ENCODE data around the gene SNX18. TPM values are rescaled to one million over a fixed set of nuclear protein-coding genes. Genes with fewer than 3 reads are reported as not detected.
A peak's percentile ranks its signal among the peaks of the same experiment; 100 is the strongest.

The SNX18 gene
- total RNA-seq, 6 experiments from 2014 or later: 14.1 to 35.3 (median 19.4) TPM

DNA sequence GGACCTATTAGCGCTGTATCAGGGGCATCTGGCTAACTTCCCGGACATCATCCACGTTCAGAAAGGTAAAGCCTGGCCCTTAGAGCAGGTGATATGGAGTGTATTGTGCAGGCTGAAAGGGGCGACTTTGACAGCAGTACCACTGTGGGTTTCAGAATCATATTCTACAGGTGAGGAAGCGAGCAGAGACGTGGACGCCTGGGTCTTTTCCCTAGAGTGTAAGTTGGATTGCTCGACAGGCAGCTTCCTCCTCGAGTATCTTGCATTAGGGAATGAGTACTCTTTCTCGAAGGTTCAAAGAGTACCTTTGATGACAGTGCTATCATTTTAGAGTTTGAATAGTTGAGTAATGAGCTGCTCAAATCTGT lies 1.9 kb downstream of the SNX18 start:
- H3K4me3 ChIP-seq: peak overlapping the region; percentile 88 to 99 (median 94)
- intact Hi-C loops (cut with DNase I): loop anchor here (5.0 to 10.0 kb wide), 3 partner anchors 245 to 328 kb away; no protein-coding TSS in a partner anchor
- WGBS (ENCODE audit: insufficient coverage, low coverage, low lambda C conversion rate, missing lambda C conversion rate): 26% methylated on average over 5 of the region's 10 CpGs

DNA sequence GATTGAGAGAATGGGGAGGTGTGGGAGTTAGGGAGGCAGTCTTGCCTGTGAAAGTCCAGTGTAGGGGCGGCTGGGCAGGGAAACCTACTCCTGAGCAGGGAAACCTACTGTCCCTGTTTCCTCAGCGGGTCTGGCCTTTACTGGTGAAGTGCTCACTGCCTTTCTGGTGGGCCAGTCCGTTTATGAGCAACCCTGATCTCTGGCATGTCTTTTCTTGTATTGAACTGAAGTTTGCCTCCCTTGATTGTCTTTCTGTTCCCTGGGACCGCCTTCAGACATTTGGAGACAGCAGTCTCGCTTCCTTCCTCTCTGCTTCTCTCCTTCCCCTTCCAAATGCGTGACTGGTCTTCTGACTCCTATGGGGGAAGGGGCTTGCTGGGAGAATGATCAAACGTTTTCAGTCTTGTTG lies 2.9 kb downstream of the SNX18 start:
- Histone ChIP-seq H3K36me3 (no peaks in the 10 kb centered on the region), H3K4me3 (peak overlapping the region; percentile 88 to 99 (median 94)), H3K9me3 (no peaks in the 10 kb centered on the region), H3K4me1 (peaks cover 0 to 60% (median 11%) of the 10 kb centered on the region in 4 donors), H3K27me3 (no peaks in the 10 kb centered on the region), H3K27ac (peak overlapping the region; percentile 38 to 96 (median 95))
- DNase-seq: peak in 2 of 3 donors; percentile 41 to 52
- ATAC-seq: peak; percentile 11 to 19 (median 16)
- peak; percentile 25 for TF ChIP-seq POLR2A (IDR thresholded peaks at IDR 0.05)
- TF ChIP-seq, protein P1, sequence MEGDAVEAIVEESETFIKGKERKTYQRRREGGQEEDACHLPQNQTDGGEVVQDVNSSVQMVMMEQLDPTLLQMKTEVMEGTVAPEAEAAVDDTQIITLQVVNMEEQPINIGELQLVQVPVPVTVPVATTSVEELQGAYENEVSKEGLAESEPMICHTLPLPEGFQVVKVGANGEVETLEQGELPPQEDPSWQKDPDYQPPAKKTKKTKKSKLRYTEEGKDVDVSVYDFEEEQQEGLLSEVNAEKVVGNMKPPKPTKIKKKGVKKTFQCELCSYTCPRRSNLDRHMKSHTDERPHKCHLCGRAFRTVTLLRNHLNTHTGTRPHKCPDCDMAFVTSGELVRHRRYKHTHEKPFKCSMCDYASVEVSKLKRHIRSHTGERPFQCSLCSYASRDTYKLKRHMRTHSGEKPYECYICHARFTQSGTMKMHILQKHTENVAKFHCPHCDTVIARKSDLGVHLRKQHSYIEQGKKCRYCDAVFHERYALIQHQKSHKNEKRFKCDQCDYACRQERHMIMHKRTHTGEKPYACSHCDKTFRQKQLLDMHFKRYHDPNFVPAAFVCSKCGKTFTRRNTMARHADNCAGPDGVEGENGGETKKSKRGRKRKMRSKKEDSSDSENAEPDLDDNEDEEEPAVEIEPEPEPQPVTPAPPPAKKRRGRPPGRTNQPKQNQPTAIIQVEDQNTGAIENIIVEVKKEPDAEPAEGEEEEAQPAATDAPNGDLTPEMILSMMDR (IDR thresholded peaks at IDR 0.05): no peak
- 8% methylated on average over 7 of the region's 7 CpGs for WGBS (ENCODE audit: insufficient coverage, low coverage, low lambda C conversion rate, missing lambda C conversion rate)
- intact Hi-C loops (cut with DNase I): no loop called here

More for the DNA sequence above, 1.9 kb downstream of the SNX18 start:
- Histone ChIP-seq H3K4me1 (peaks cover 0 to 57% (median 11%) of the 10 kb centered on the region in 4 donors), H3K27ac (peak overlapping the region; percentile 38 to 96 (median 95)), H3K36me3 (no peaks in the 10 kb centered on the region), H3K27me3 (no peaks in the 10 kb centered on the region), H3K9me3 (no peaks in the 10 kb centered on the region)
- DNase-seq: no peak
- TF ChIP-seq POLR2A (IDR thresholded peaks at IDR 0.05): no peak
- TF ChIP-seq, protein P1 (IDR thresholded peaks at IDR 0.05): no peak
- ATAC-seq: no peak

DNA sequence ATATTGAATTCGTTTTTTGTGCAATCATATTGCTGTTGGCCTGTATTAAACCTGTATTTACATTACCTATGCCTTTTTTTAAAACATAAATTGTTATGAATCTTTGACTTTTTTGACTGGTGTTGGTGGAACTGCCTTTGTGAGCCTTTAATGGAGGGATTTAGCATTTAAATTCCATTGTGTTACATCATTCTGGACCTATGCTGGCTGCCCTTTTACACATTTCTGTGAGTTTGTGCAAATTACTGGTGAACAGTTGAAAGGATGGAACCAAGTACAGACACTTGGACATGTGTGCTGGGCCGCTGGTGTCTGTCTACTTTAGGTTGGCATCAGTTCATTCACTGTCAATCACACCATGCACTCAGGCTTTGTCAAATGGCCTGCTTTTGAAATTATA lies 3.4 kb downstream of the SNX18 start:
- H3K27me3 ChIP-seq: no peaks in the 10 kb centered on the region
- ATAC-seq (no peak), DNase-seq (no peak)
- intact Hi-C loops (cut with DNase I): no loop called here
- no peaks in the 10 kb centered on the region for H3K36me3 ChIP-seq
- TF ChIP-seq POLR2A (IDR thresholded peaks at IDR 0.05): no peak
- TF ChIP-seq, protein P1 (IDR thresholded peaks at IDR 0.05): no peak
- peak overlapping the region; percentile 38 to 96 (median 95) for H3K27ac ChIP-seq
- WGBS (ENCODE audit: insufficient coverage, low coverage, low lambda C conversion rate, missing lambda C conversion rate): 15% methylated on average over 2 of the region's 2 CpGs
- no peaks in the 10 kb centered on the region for H3K9me3 ChIP-seq
- H3K4me1 ChIP-seq: peaks cover 0 to 60% (median 11%) of the 10 kb centered on the region in 4 donors
- H3K4me3 ChIP-seq: peak overlapping the region; percentile 88 to 99 (median 94)

DNA sequence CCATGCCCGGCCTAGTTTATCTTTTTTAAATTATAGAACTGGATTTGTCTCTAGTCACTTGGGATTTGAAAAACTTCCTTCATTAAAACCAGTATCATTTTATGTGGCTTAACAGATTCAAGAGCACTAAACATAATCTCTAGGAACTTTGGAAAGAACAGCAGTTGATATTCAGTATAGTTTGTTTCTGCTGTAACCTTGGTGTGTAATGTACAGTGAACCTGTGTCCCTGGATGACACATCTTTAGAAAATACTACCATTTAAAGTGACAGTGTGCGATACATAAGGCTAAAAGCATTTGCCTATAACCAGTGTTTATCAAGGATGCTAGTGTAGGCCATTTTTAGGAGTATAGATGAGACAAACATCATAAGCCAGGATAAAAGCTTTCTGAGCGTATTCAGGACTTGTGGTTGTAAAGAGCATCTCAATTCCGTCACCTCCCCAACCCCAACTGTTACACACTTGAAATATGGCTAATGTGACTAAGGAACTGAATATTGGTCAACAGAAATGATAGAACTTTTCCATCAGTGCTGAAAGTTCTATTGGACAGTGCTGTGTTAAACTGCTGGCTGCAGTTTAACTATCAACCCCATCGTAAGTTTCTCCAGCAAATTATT lies 4.4 kb downstream of the SNX18 start:
- no peak for TF ChIP-seq POLR2A (IDR thresholded peaks at IDR 0.05)
- TF ChIP-seq, protein P1 (IDR thresholded peaks at IDR 0.05): no peak
- Histone ChIP-seq H3K27ac (peak overlapping the region in 2 of 3 donors; percentile 95 to 96), H3K27me3 (no peaks in the 10 kb centered on the region), H3K4me1 (peaks cover 0 to 69% (median 11%) of the 10 kb centered on the region in 4 donors), H3K36me3 (no peaks in the 10 kb centered on the region), H3K9me3 (no peaks in the 10 kb centered on the region), H3K4me3 (peak overlapping the region in 2 of 3 donors; percentile 6 to 94)
- 80% methylated on average over 5 of the region's 5 CpGs for WGBS (ENCODE audit: insufficient coverage, low coverage, low lambda C conversion rate, missing lambda C conversion rate)
- DNase-seq (no peak), ATAC-seq (no peak)
- intact Hi-C loops (cut with DNase I): no loop called here
